ENCODE measurements around the gene DNAL1.

GRCh38 chr14:73749706-73750530 lies 105.1 kb downstream of the DNAL1 start:
- TF ChIP-seq CTCF (IDR thresholded peaks at IDR 0.05) (no peak), ZFX (IDR thresholded peaks at IDR 0.05; ENCODE audit: borderline replicate concordance) (no peak)
